HepG2 (cell line): Measurements from ENCODE around the gene SV2A. TPM values are rescaled to one million over a fixed set of nuclear protein-coding genes. Genes with fewer than 3 reads are reported as not detected.

Experiments
- CCAR2 ChIP-seq: fragments of 200-400 bp; formaldehyde crosslinking; optimal IDR thresholded peaks from 2 replicates; pipeline ENCODE3; 2018; ENCODE audit warnings: low read depth, mild to moderate bottlenecking, low read length, moderate library complexity
- FOXO4 ChIP-seq: sonication (generic); formaldehyde crosslinking; conservative IDR thresholded peaks from 2 replicates; pipeline ENCODE4 v1.8.1; 2023; ENCODE audit warnings: missing genetic modification reagents
- HNF4A ChIP-seq: sonication (generic); formaldehyde crosslinking; IDR thresholded peaks from 2 replicates; pipeline ENCODE4 v1.4.0; 2020; ENCODE audit warnings: missing genetic modification reagents
- KAT8 ChIP-seq: IDR thresholded peaks from 2 replicates; pipeline ENCODE4 v1.6.1; 2016; ENCODE audit warnings: missing genetic modification reagents, missing compliant biosample characterization
- NFIC ChIP-seq: IDR thresholded peaks from 2 replicates; pipeline ENCODE4 v1.6.1; 2012; ENCODE audit warnings: mild to moderate bottlenecking, low read length, inconsistent platforms
- POLR2A ChIP-seq, 2 experiments: IDR thresholded peaks; 2 replicates each; pipeline ENCODE4 v1.6.1; 2011; ENCODE audit warnings: low read depth in 2 of 2, low read length in 2 of 2, mild to moderate bottlenecking in 1 of 2, moderate library complexity in 1 of 2; ENCODE audit not compliant: insufficient read depth in 1 of 2
- SIX4 ChIP-seq: sonication (generic); formaldehyde crosslinking; IDR thresholded peaks from 2 replicates; pipeline ENCODE4 v1.4.0; 2020; ENCODE audit warnings: missing genetic modification reagents
- SP1 ChIP-seq, 2 experiments: fragments of 450-650 bp in 1 of 2; sonication (generic) in 1 of 2; formaldehyde crosslinking in 1 of 2; IDR thresholded peaks; 2 replicates each; pipeline versions ENCODE4 v1.4.0 to v1.6.1; 2016 to 2020; ENCODE audit warnings: missing genetic modification reagents in 1 of 2
- TP53 ChIP-seq: sonication (generic); formaldehyde crosslinking; conservative IDR thresholded peaks from 2 replicates; pipeline ENCODE4 v1.4.0; 2020; ENCODE audit warnings: missing genetic modification reagents
- ZNF101 ChIP-seq: sonication (generic); formaldehyde crosslinking; IDR thresholded peaks from 2 replicates; pipeline ENCODE4 v1.4.0; 2020; ENCODE audit warnings: mild to moderate bottlenecking, low read depth, missing genetic modification reagents, borderline replicate concordance
- ZNF383 ChIP-seq: sonication (generic); formaldehyde crosslinking; IDR thresholded peaks from 2 replicates; pipeline ENCODE4 v1.4.0; 2020; ENCODE audit warnings: missing genetic modification reagents, mild to moderate bottlenecking, borderline replicate concordance
- ZNF530 ChIP-seq: sonication (generic); formaldehyde crosslinking; IDR thresholded peaks from 2 replicates; pipeline ENCODE4 v1.5.0; 2020; ENCODE audit warnings: low read depth, mild to moderate bottlenecking, missing genetic modification reagents
- ZNF546 ChIP-seq: sonication (generic); formaldehyde crosslinking; conservative IDR thresholded peaks from 2 replicates; pipeline ENCODE4 v1.8.1; 2023; ENCODE audit warnings: mild to moderate bottlenecking, missing genetic modification reagents
- ZNF652 ChIP-seq: IDR thresholded peaks from 2 replicates; pipeline ENCODE4 v1.6.1; 2016; ENCODE audit warnings: low read depth, borderline replicate concordance
- ZSCAN22 ChIP-seq: sonication (generic); formaldehyde crosslinking; IDR thresholded peaks from 2 replicates; pipeline ENCODE4 v1.4.0; 2020; ENCODE audit warnings: mild to moderate bottlenecking, missing genetic modification reagents
- ZSCAN29 ChIP-seq: sonication (generic); formaldehyde crosslinking; conservative IDR thresholded peaks from 2 replicates; pipeline ENCODE4 v1.4.0; 2020; ENCODE audit warnings: mild to moderate bottlenecking, missing genetic modification reagents
- polyA plus RNA-seq, 8 experiments: library from polyadenylated mRNA; depleted of rRNA in 3 of 8; stranded (reverse) in 7 of 8; unstranded in 1 of 8; fragments of >200 nt; fragmentation: Illumina TruSeq in 4 of 8; extraction: Trizol in 4 of 8; gene quantifications; 2 replicates each; pipeline versions ENCODE4 v1.2.1 to v1.2.3, GENCODE V29; 2011 to 2016; ENCODE audit warnings: low read depth in 4 of 8, missing spikeins in 1 of 8, mixed read lengths in 1 of 8; ENCODE audit not compliant: insufficient read depth in 1 of 8
- total RNA-seq, 5 experiments: library from RNA; depleted of rRNA; stranded (reverse); fragments of >200 nt; fragmentation: Illumina TruSeq; extraction: Trizol; gene quantifications; 2 replicates each; pipeline ENCODE4 v1.2.3, GENCODE V29; 2016; ENCODE audit warnings: low read depth in 1 of 5
- TF ChIP-seq, protein P1 (sequence below), 2 experiments: sonication (generic) in 1 of 2; formaldehyde crosslinking in 1 of 2; IDR thresholded peaks; 2 replicates each; pipeline versions ENCODE4 v1.4.0 to v1.6.1; 2016 to 2020; ENCODE audit warnings: borderline replicate concordance in 1 of 2, low read depth in 1 of 2, mild to moderate bottlenecking in 1 of 2, missing genetic modification reagents in 1 of 2
- TF ChIP-seq, protein P2 (sequence below): IDR thresholded peaks from 2 replicates; pipeline ENCODE4 v1.6.1; 2012; ENCODE audit warnings: low read depth, low read length, improper control_type of control experiment
- TF ChIP-seq, protein P3 (sequence below): sonication (generic); formaldehyde crosslinking; IDR thresholded peaks from 2 replicates; pipeline ENCODE4 v1.8.0; 2022; ENCODE audit warnings: mild to moderate bottlenecking, missing genetic modification reagents; ENCODE audit not compliant: insufficient replicate concordance
- TF ChIP-seq, protein P4 (sequence below): IDR thresholded peaks from 2 replicates; pipeline ENCODE4 v1.6.1; 2016

The SV2A gene
- total and polyA plus RNA-seq, 2 of the 13 experiments (the other 11 are each of a cell fraction or from before 2014, with no cell fraction given) = 0.84 to 1.9 TPM

GRCh38 chr1:149888247-149888998 is 29.2 kb downstream of the SV2A start (continued):
- TF ChIP-seq, protein P1, sequence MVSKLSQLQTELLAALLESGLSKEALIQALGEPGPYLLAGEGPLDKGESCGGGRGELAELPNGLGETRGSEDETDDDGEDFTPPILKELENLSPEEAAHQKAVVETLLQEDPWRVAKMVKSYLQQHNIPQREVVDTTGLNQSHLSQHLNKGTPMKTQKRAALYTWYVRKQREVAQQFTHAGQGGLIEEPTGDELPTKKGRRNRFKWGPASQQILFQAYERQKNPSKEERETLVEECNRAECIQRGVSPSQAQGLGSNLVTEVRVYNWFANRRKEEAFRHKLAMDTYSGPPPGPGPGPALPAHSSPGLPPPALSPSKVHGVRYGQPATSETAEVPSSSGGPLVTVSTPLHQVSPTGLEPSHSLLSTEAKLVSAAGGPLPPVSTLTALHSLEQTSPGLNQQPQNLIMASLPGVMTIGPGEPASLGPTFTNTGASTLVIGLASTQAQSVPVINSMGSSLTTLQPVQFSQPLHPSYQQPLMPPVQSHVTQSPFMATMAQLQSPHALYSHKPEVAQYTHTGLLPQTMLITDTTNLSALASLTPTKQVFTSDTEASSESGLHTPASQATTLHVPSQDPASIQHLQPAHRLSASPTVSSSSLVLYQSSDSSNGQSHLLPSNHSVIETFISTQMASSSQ (IDR thresholded peaks at IDR 0.05; ENCODE audit: low read depth) = no peak
- TF ChIP-seq, protein P1 (CRISPR knock-in tag; IDR thresholded peaks at IDR 0.05; ENCODE audit: borderline replicate concordance) = no peak
- no peak for TF ChIP-seq FOXO4
- TF ChIP-seq POLR2A (IDR thresholded peaks at IDR 0.05; ENCODE audit: insufficient read depth in 1 of 2, low read depth in 2 of 2, low read length in 2 of 2) = peak in 1 of 2 experiments; percentile 48; a peak in 2 of 4 replicates
- TF ChIP-seq NFIC = 0 out of 2 replicates have a peak, but pooled peaks have one; percentile 46
- no peak for TF ChIP-seq ZNF546 (CRISPR knock-in tag)
- no peak for TF ChIP-seq CCAR2
- peak; percentile 49 for TF ChIP-seq KAT8 (CRISPR knock-in tag)
- TF ChIP-seq, protein P2, sequence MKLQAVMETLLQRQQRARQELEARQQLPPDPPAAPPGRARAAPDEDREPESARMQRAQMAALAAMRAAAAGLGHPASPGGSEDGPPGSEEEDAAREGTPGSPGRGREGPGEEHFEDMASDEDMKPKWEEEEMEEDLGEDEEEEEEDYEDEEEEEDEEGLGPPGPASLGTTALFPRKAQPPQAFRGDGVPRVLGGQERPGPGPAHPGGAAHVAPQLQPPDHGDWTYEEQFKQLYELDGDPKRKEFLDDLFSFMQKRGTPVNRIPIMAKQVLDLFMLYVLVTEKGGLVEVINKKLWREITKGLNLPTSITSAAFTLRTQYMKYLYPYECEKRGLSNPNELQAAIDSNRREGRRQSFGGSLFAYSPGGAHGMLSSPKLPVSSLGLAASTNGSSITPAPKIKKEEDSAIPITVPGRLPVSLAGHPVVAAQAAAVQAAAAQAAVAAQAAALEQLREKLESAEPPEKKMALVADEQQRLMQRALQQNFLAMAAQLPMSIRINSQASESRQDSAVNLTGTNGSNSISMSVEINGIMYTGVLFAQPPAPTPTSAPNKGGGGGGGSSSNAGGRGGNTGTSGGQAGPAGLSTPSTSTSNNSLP = no peak
- TF ChIP-seq ZSCAN29 (CRISPR knock-in tag) = peak; percentile 43; the same call in 1 of the 2 replicates
- TF ChIP-seq SP1 (IDR thresholded peaks at IDR 0.05) = no peak
- TF ChIP-seq SP1 (CRISPR knock-in tag; IDR thresholded peaks at IDR 0.05) = no peak
- TF ChIP-seq, protein P3, sequence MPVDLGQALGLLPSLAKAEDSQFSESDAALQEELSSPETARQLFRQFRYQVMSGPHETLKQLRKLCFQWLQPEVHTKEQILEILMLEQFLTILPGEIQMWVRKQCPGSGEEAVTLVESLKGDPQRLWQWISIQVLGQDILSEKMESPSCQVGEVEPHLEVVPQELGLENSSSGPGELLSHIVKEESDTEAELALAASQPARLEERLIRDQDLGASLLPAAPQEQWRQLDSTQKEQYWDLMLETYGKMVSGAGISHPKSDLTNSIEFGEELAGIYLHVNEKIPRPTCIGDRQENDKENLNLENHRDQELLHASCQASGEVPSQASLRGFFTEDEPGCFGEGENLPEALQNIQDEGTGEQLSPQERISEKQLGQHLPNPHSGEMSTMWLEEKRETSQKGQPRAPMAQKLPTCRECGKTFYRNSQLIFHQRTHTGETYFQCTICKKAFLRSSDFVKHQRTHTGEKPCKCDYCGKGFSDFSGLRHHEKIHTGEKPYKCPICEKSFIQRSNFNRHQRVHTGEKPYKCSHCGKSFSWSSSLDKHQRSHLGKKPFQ (CRISPR knock-in tag) = no peak
- no peak for TF ChIP-seq ZSCAN22 (CRISPR knock-in tag)
- no peak for TF ChIP-seq HNF4A (CRISPR knock-in tag)
- TF ChIP-seq, protein P4, sequence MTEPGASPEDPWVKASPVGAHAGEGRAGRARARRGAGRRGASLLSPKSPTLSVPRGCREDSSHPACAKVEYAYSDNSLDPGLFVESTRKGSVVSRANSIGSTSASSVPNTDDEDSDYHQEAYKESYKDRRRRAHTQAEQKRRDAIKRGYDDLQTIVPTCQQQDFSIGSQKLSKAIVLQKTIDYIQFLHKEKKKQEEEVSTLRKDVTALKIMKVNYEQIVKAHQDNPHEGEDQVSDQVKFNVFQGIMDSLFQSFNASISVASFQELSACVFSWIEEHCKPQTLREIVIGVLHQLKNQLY = no peak
- no peak for TF ChIP-seq ZNF652 (CRISPR knock-in tag)
- no peak for TF ChIP-seq ZNF530
- no peak for TF ChIP-seq ZNF101
- no peak for TF ChIP-seq ZNF383 (CRISPR knock-in tag)
- TF ChIP-seq SIX4 (CRISPR knock-in tag) = no peak
- TF ChIP-seq TP53 (CRISPR knock-in tag) = 0 out of 2 replicates have a peak, but pooled peaks have one; percentile 21
